Erythroblast (primary cell): ENCODE measurements around the gene FGR.

ENCODE experiments used
- GATA1 ChIP-seq: IDR thresholded peaks from 2 replicates; pipeline ENCODE4 v1.6.1; 2011; ENCODE audit warnings: low read depth, mild to moderate bottlenecking, control low read depth, low read length, moderate library complexity
- POLR2A ChIP-seq: IDR thresholded peaks from 2 replicates; pipeline ENCODE4 v1.6.1; 2011; ENCODE audit warnings: mild to moderate bottlenecking, low read length

GRCh38 chr1:27567971-27568299, 67.0 kb downstream of the FGR start:
- TF ChIP-seq POLR2A = no peak
- TF ChIP-seq GATA1 = no peak
